Aorta (tissue), 5 donors: ENCODE results near the gene ENTPD7. TPM values are rescaled to one million over a fixed set of nuclear protein-coding genes. Genes with fewer than 3 reads are reported as not detected.
"Not testable (repeated sequence)": the region's sequence is repeated elsewhere in the genome, so short reads cannot be mapped to it uniquely, and the experiment has no call there.

ENCODE experiments used
- ATAC-seq: fragments of 200-7000 bp; cut with Tn5 transposase; one replicate; pipeline ENCODE4 v1.9.1; 2022; ENCODE audit warnings: moderate library complexity; ENCODE audit not compliant: low FRiP score
- DNase-seq, 2 donors: peaks; one replicate each; pipeline ENCODE4 v3.0.0-alpha.2; 2020
- H3K27ac ChIP-seq, 2 donors: one replicate each; pipeline ENCODE4 v1.5.1; 2013; ENCODE audit warnings: low read length in 2 of 2, mild to moderate bottlenecking in 2 of 2, moderate library complexity in 2 of 2, control low read depth in 1 of 2, inconsistent platforms in 1 of 2, low read depth in 1 of 2
- H3K27me3 ChIP-seq, 2 donors: one replicate each; pipeline ENCODE4 v1.6.1; 2013; ENCODE audit warnings: control low read depth in 1 of 2, low read length in 1 of 2, mild to moderate bottlenecking in 1 of 2, moderate library complexity in 1 of 2; ENCODE audit not compliant: insufficient read depth in 2 of 2, control insufficient read depth in 1 of 2
- H3K36me3 ChIP-seq, 2 donors: one replicate each; pipeline ENCODE4 v1.6.1; 2013; ENCODE audit warnings: control low read depth in 1 of 2, low read length in 1 of 2, mild to moderate bottlenecking in 1 of 2; ENCODE audit not compliant: insufficient read depth in 2 of 2, control insufficient read depth in 1 of 2
- H3K4me1 ChIP-seq, 2 donors: one replicate each; pipeline ENCODE4 v1.6.1; 2013; ENCODE audit warnings: low read length in 2 of 2, control low read depth in 1 of 2, mild to moderate bottlenecking in 1 of 2, moderate library complexity in 1 of 2; ENCODE audit not compliant: insufficient read depth in 2 of 2, control insufficient read depth in 1 of 2
- H3K4me3 ChIP-seq, 2 donors: one replicate each; pipeline ENCODE4 v1.5.1; 2013; ENCODE audit warnings: low read length in 2 of 2, control low read depth in 1 of 2, mild to moderate bottlenecking in 1 of 2
- H3K9me3 ChIP-seq: one replicate; pipeline ENCODE4 v1.6.1; 2013; ENCODE audit warnings: mild to moderate bottlenecking, low read length; ENCODE audit not compliant: control insufficient read depth
- WGBS, 2 donors: extraction: QIAGEN DNeasy Blood & Tissue Kit; methylation state at CpG; one replicate each; pipeline ENCODE4 v1.1.7; 2013; 5-methylcytosine and 5-hydroxymethylcytosine counted together
- intact Hi-C, 2 donors: fragments of 100-400 bp; cut with DNase I; formaldehyde crosslinking; loops; one replicate each; pipeline versions ENCODE4 v1.14.2 to v1.15.0; 2022
- polyA plus RNA-seq, 2 donors: library from polyadenylated mRNA; stranded (reverse); fragments of 200-250 nt; gene quantifications; one replicate each; pipeline ENCODE4 v1.2.3, GENCODE V29; 2013
- total RNA-seq, 2 donors: library from RNA; stranded (reverse); fragmentation: NEBNext Ultra II Directional; extraction: Animal tissue kit (Norgen Biotek cat#: 25700); gene quantifications; one replicate each; pipeline ENCODE4 v1.2.1, GENCODE V29; 2021
- donor health status: healthy with polysubstance abuse.
- donor health status: Bipolar disorder and iron deficiency.
- donor health status: DM: no; HTN: no; CAD: no.
- donor health status: DM: no; HTN: no; CAD: no.
- donor health status: DM: yes; HTN: yes; CAD: no.

ENTPD7 gene
- total and polyA plus RNA-seq, 4 donors = 0.95 to 8.6 (median 5.1) TPM

- no peak overlapping the region for H3K4me3 ChIP-seq
- H3K9me3 ChIP-seq = no peaks in the 10 kb centered on the region
- H3K27me3 ChIP-seq = no peaks in the 10 kb centered on the region
- no peak overlapping the region for H3K27ac ChIP-seq
- DNase-seq (no peak), ATAC-seq (peak; percentile 80)
- no peaks in the 10 kb centered on the region for H3K4me1 ChIP-seq
- intact Hi-C loops = loop anchor here in 1 of 2 donors (5.0 kb wide), 1 partner anchor 319 kb away; no protein-coding TSS in a partner anchor
- peaks cover 0 to 5% of the 10 kb centered on the region in 2 donors for H3K36me3 ChIP-seq
Measured at GRCh38 chr10:99711129-99711719, 51.9 kb downstream of the ENTPD7 start.

GRCh38 chr10:99714446-99714845 is 55.1 kb downstream of the ENTPD7 start:
- H3K9me3 ChIP-seq = no peaks in the 10 kb centered on the region
- ATAC-seq (no peak), DNase-seq (no peak)
- peaks cover 4 to 8% of the 10 kb centered on the region in 2 donors for H3K36me3 ChIP-seq
- H3K27ac ChIP-seq = no peak overlapping the region
- H3K4me1 ChIP-seq = no peaks in the 10 kb centered on the region
- H3K27me3 ChIP-seq = no peaks in the 10 kb centered on the region
- H3K4me3 ChIP-seq = no peak overlapping the region
- WGBS, 2 donors = 91 to 94% methylated on average over 5 of the region's 5 CpGs
- intact Hi-C loops = loop anchor here in 1 of 2 donors (5.0 kb wide), 1 partner anchor 322 kb away; no protein-coding TSS in a partner anchor

GRCh38 chr10:99720387-99720786 is 61.1 kb downstream of the ENTPD7 start:
- intact Hi-C loops = no loop called here
- WGBS, 2 donors = 56 to 57% methylated on average over 2 of the region's 2 CpGs
- no peaks in the 10 kb centered on the region for H3K27me3 ChIP-seq
- H3K9me3 ChIP-seq = no peaks in the 10 kb centered on the region
- no peak for ATAC-seq
- H3K4me1 ChIP-seq = no peaks in the 10 kb centered on the region
- H3K27ac ChIP-seq = no peak overlapping the region
- H3K36me3 ChIP-seq = peaks cover 4 to 6% of the 10 kb centered on the region in 2 donors
- no peak overlapping the region for H3K4me3 ChIP-seq
- no peak for DNase-seq

GRCh38 chr10:99730026-99730425 is 70.7 kb downstream of the ENTPD7 start:
- 94 to 96% methylated on average over 1 of the region's 1 CpG for WGBS, 2 donors
- no peak overlapping the region for H3K27ac ChIP-seq
- H3K4me3 ChIP-seq = no peak overlapping the region
- H3K4me1 ChIP-seq = no peaks in the 10 kb centered on the region
- H3K9me3 ChIP-seq = no peaks in the 10 kb centered on the region
- DNase-seq = no peak
- no peaks in the 10 kb centered on the region for H3K27me3 ChIP-seq
- no peak for ATAC-seq
- H3K36me3 ChIP-seq = peaks cover 1 to 7% of the 10 kb centered on the region in 2 donors
- intact Hi-C loops = loop anchor here (5.0 to 10.0 kb wide), 2 partner anchors 57 to 105 kb away; partner anchors contain the start of gene SLC25A28 (in 2 of the 2)

GRCh38 chr10:99731306-99732032 is 72.2 kb downstream of the ENTPD7 start:
- no peak for ATAC-seq
- intact Hi-C loops = loop anchor here (5.0 to 10.0 kb wide), 2 partner anchors 56 to 107 kb away; partner anchors contain the start of gene SLC25A28 (in 2 of the 2)
- Histone ChIP-seq H3K27ac (peak overlapping the region; percentile 7 to 65), H3K4me1 (no peaks in the 10 kb centered on the region), H3K4me3 (peak overlapping the region; percentile 50 to 97), H3K9me3 (no peaks in the 10 kb centered on the region), H3K27me3 (no peaks in the 10 kb centered on the region), H3K36me3 (peaks cover 0 to 1% of the 10 kb centered on the region in 2 donors)
- DNase-seq = no peak
- WGBS, 2 donors = 6 to 8% methylated on average over 16 of the region's 16 CpGs

- intact Hi-C loops = loop anchor here (5.0 to 10.0 kb wide), 2 partner anchors 55 to 107 kb away; partner anchors contain the start of gene SLC25A28 (in 2 of the 2)
- H3K27ac ChIP-seq = peak within 1 kb of the TSS; percentile 7 to 78
- ATAC-seq = peak; percentile 99
- no peaks in the 10 kb centered on the region for H3K9me3 ChIP-seq
- WGBS, 2 donors = 0% methylated on average over 69 to 73 of the region's 73 CpGs
- peak; percentile 98 to 99 for DNase-seq
- peak within 1 kb of the TSS; percentile 50 to 97 for H3K4me3 ChIP-seq
- H3K27me3 ChIP-seq = no peaks in the 10 kb centered on the region
- no peaks in the 10 kb centered on the region for H3K36me3 ChIP-seq
- H3K4me1 ChIP-seq = no peaks in the 10 kb centered on the region
Measured at GRCh38 chr10:99732033-99732842, 72.9 kb downstream of the ENTPD7 start, which contains the start of the genes COX15 and CUTC. Gene COX15 (minus strand): TSS chr10:99732127. CDS start chr10:99732049, 78 bp downstream. Gene CUTC (plus strand): TSS chr10:99732234. CDS start chr10:99732349, 115 bp downstream.

- ATAC-seq = no peak
- no peak for DNase-seq
- no peaks in the 10 kb centered on the region for H3K4me1 ChIP-seq
- intact Hi-C loops = loop anchor here (5.0 to 10.0 kb wide), 2 partner anchors 54 to 109 kb away; partner anchors contain the start of gene SLC25A28 (in 2 of the 2)
- H3K36me3 ChIP-seq = no peaks in the 10 kb centered on the region
- H3K27me3 ChIP-seq = no peaks in the 10 kb centered on the region
- 90 to 93% methylated on average over 8 of the region's 8 CpGs for WGBS, 2 donors
- H3K4me3 ChIP-seq = no peak overlapping the region
- no peak overlapping the region for H3K27ac ChIP-seq
- no peaks in the 10 kb centered on the region for H3K9me3 ChIP-seq
Measured at GRCh38 chr10:99733366-99733765, 74.1 kb downstream of the ENTPD7 start.

GRCh38 chr10:99734111-99734510 is 74.8 kb downstream of the ENTPD7 start:
- H3K27ac ChIP-seq, DNase-seq, H3K4me3 ChIP-seq, H3K4me1 ChIP-seq, H3K36me3 ChIP-seq, ATAC-seq, H3K9me3 ChIP-seq, H3K27me3 ChIP-seq: not testable (repeated sequence)
- intact Hi-C loops = loop anchor here (5.0 to 10.0 kb wide), 2 partner anchors 53 to 109 kb away; partner anchors contain the start of gene SLC25A28 (in 2 of the 2)
- WGBS, 2 donors = 96 to 98% methylated on average over 10 of the region's 10 CpGs
